OCI-LY1 (cell line): ENCODE data around the gene COL25A1.

ENCODE experiments used
- CTCF ChIP-seq: fragments of 200-600 bp; sonication (generic), shearing (Covaris generic); IDR thresholded peaks from 2 replicates; pipeline ENCODE4 v1.5.1; 2017; ENCODE audit warnings: mild to moderate bottlenecking, antibody characterized with exemption, low read length, moderate library complexity, mixed read lengths
- EZH2 ChIP-seq: fragments of 200-600 bp; sonication (generic), shearing (Covaris generic); IDR thresholded peaks from 2 replicates; pipeline ENCODE4 v1.8.0; 2017; ENCODE audit warnings: borderline replicate concordance, mixed run types, mild to moderate bottlenecking, antibody characterized with exemption, low read length, moderate library complexity, mixed read lengths

- TF ChIP-seq CTCF (no peak), EZH2 (no peak)
These were observed 310.7 kb downstream of the COL25A1 start for GRCh38 chr4:108991551-108992328.
